Measurements from ENCODE around the gene CLDN9.

Gene CLDN9

DNA sequence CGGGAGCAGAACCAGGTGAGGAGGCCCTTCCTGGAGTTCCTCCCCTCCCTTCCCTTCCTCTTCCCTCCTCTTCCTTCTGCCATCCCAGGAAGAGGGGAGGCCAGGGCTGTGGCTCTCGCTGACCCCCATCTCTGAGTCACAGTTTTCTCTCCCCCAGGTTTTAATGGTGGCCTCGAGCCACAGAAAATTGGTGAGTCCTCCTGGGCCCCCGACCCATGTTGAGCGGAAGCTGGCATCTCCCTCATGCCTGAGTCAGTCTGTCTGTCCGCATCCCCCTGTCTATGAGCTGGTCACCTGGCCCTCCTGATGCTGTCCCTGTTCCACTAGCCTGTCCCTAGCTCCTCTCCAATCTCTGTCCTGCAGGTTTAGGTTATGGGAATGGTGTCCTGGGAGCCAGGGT lies 12.8 kb upstream of the CLDN9 start:
- H3K4me1 ChIP-seq (ENCODE audit: insufficient read depth, low read length), result peaks cover 6% of the 10 kb centered on the region
- H3K36me3 ChIP-seq (ENCODE audit: insufficient read depth, low read length), result no peaks in the 10 kb centered on the region
- H3K9me3 ChIP-seq (ENCODE audit: control insufficient read depth, insufficient read depth, low read length), result no peaks in the 10 kb centered on the region
- H3K9ac ChIP-seq (ENCODE audit: low read depth, low read length), result no peak overlapping the region

DNA sequence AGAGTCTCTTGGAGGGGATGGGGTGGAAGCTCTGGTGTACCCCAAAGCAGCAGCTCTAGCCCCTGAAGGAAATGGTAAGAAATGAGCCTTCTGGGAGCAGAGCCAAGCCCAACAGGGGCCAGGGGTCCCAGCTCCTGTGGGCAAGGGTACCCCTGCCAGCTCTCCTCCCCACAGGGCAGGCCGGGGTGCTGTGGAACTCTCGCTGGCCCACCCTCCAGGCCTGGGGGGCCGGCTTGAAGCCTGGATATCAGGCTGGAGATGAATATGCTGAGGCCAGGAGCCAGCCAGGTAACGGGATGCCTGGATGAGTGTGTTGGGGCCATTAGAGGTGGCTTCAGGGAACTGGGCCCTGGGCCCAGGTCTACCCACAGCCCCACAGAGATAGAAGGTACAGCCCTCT lies 12.2 kb upstream of the CLDN9 start:
- Histone ChIP-seq H3K4me1 (ENCODE audit: insufficient read depth, low read length) (peaks cover 6% of the 10 kb centered on the region), H3K36me3 (ENCODE audit: insufficient read depth, low read length) (no peaks in the 10 kb centered on the region), H3K9me3 (ENCODE audit: control insufficient read depth, insufficient read depth, low read length) (no peaks in the 10 kb centered on the region), H3K9ac (ENCODE audit: low read depth, low read length) (no peak overlapping the region)

DNA sequence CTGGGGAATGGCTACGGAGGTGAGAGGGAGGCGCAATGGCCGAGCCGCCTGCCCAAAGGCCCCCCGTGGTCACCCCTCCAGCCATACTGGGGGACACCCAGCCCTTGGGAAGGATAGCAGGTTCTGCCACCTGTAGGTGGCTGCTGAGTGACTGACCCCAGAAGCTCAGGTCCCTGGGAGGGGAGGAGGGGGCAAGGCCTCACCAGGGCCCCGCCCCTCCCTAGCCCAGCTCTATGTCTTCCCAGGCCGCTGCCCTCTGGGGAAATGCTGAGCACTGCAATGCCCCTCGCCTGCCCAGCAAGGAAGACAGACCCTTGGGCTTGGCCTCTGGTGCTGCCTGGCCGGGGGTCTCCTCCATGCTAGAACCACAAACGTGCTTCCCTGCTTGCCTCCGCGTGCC lies 11.4 kb upstream of the CLDN9 start:
- Histone ChIP-seq H3K9me3 (ENCODE audit: control insufficient read depth, insufficient read depth, low read length) (no peaks in the 10 kb centered on the region), H3K9ac (ENCODE audit: low read depth, low read length) (no peak overlapping the region), H3K36me3 (ENCODE audit: insufficient read depth, low read length) (no peaks in the 10 kb centered on the region), H3K4me1 (ENCODE audit: insufficient read depth, low read length) (peaks cover 6% of the 10 kb centered on the region)

- Histone ChIP-seq H3K36me3 (ENCODE audit: insufficient read depth, low read length) (no peaks in the 10 kb centered on the region), H3K9me3 (ENCODE audit: control insufficient read depth, insufficient read depth, low read length) (no peaks in the 10 kb centered on the region), H3K9ac (ENCODE audit: low read depth, low read length) (no peak overlapping the region), H3K4me1 (ENCODE audit: insufficient read depth, low read length) (peaks cover 20% of the 10 kb centered on the region)
Observed at GRCh38 chr16:3003582-3004270, 9.0 kb upstream of the CLDN9 start.

DNA sequence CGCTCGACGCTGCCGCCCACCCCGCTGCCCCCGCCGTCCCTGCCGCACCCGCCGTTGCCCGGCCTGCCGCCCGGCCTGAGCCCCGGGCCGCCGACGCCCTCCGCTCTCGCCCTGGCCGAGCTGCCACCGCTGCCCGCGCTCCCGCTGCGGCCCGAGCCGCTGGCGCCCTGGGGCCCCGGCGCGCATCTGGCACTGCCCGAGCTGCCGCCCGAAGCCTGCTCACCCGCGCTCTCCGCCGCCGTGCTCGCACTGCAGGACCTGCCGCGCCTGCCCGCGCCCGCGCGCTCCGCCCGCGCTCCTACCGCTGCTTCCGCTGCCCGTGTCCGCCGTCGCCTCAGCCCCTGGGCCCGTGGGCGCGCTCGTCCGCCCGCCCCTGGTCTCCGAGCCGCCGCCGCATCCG lies 8.4 kb upstream of the CLDN9 start:
- Histone ChIP-seq H3K4me1 (ENCODE audit: insufficient read depth, low read length) (peaks cover 23% of the 10 kb centered on the region), H3K9me3 (ENCODE audit: control insufficient read depth, insufficient read depth, low read length) (no peaks in the 10 kb centered on the region), H3K36me3 (ENCODE audit: insufficient read depth, low read length) (no peaks in the 10 kb centered on the region), H3K9ac (ENCODE audit: low read depth, low read length) (no peak overlapping the region)

DNA sequence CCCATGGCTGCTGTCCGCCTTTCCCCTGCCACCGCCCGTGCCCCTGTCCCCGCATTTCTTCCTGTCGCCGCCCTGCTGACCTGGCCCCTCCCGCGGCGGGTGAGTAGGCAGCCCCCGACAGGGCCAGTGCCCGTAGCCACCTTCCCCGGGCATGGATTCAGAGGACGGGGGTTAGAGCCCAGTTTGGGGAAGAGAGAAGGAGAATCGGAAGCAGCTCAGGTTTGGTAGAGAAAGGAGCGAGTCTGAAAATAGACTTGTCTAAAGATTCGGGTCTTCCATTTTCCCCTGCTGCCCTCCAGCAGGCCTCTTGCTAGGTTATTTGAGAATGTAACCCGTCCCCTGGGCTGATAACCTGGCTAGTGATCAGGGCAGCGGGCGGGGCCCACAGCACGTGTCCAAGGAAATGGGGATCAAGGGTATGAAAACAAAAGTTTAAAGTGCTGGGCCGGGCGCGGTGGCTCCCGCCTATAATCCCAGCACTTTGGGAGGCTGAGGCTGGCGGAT lies 7.9 kb upstream of the CLDN9 start:
- Histone ChIP-seq H3K36me3 (ENCODE audit: insufficient read depth, low read length) (no peaks in the 10 kb centered on the region), H3K9ac (ENCODE audit: low read depth, low read length) (peak overlapping the region; percentile 71), H3K9me3 (ENCODE audit: control insufficient read depth, insufficient read depth, low read length) (no peaks in the 10 kb centered on the region), H3K4me1 (ENCODE audit: insufficient read depth, low read length) (peaks cover 25% of the 10 kb centered on the region)

GRCh38 chr16:3007059-3007956 lies 5.4 kb upstream of the CLDN9 start:
- Histone ChIP-seq H3K9me3 (ENCODE audit: control insufficient read depth, insufficient read depth, low read length) (no peaks in the 10 kb centered on the region), H3K9ac (ENCODE audit: low read depth, low read length) (peak overlapping the region; percentile 55), H3K36me3 (ENCODE audit: insufficient read depth, low read length) (no peaks in the 10 kb centered on the region), H3K4me1 (ENCODE audit: insufficient read depth, low read length) (peaks cover 41% of the 10 kb centered on the region)

- Histone ChIP-seq H3K4me1 (ENCODE audit: insufficient read depth, low read length) (peaks cover 45% of the 10 kb centered on the region), H3K9me3 (ENCODE audit: control insufficient read depth, insufficient read depth, low read length) (no peaks in the 10 kb centered on the region), H3K9ac (ENCODE audit: low read depth, low read length) (peak overlapping the region; percentile 55), H3K36me3 (ENCODE audit: insufficient read depth, low read length) (no peaks in the 10 kb centered on the region)
Observed at GRCh38 chr16:3007957-3008689, 4.6 kb upstream of the CLDN9 start.

DNA sequence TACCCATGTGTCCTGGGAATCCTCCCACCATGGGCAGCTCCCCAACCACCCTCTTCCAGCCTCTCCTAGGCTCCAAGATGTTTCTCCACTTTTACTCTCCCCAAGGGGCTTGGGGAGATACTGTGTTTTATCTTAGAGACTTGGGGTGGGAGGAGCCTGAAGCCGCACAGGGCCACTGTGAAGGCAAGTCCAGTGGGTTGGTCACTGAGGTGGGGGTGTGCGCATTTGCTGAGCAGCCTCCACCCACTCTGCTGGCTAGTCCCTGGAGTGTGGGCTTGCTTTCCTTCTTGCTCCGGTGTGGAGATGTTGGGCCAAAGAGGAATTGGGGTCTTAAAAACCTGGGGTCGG lies 4.1 kb upstream of the CLDN9 start:
- no peaks in the 10 kb centered on the region for H3K9me3 ChIP-seq (ENCODE audit: control insufficient read depth, insufficient read depth, low read length)
- peak overlapping the region; percentile 34 for H3K9ac ChIP-seq (ENCODE audit: low read depth, low read length)
- peaks cover 50% of the 10 kb centered on the region for H3K4me1 ChIP-seq (ENCODE audit: insufficient read depth, low read length)
- H3K36me3 ChIP-seq (ENCODE audit: insufficient read depth, low read length), result no peaks in the 10 kb centered on the region

- H3K4me1 ChIP-seq (ENCODE audit: insufficient read depth, low read length), result peaks cover 59% of the 10 kb centered on the region
- H3K36me3 ChIP-seq (ENCODE audit: insufficient read depth, low read length), result peaks cover under 1% of the 10 kb centered on the region; the same call in 1 of the 2 replicates
- no peaks in the 10 kb centered on the region for H3K9me3 ChIP-seq (ENCODE audit: control insufficient read depth, insufficient read depth, low read length)
- peak overlapping the region; percentile 34 for H3K9ac ChIP-seq (ENCODE audit: low read depth, low read length)
Observed at GRCh38 chr16:3009568-3010390, 2.9 kb upstream of the CLDN9 start.

DNA sequence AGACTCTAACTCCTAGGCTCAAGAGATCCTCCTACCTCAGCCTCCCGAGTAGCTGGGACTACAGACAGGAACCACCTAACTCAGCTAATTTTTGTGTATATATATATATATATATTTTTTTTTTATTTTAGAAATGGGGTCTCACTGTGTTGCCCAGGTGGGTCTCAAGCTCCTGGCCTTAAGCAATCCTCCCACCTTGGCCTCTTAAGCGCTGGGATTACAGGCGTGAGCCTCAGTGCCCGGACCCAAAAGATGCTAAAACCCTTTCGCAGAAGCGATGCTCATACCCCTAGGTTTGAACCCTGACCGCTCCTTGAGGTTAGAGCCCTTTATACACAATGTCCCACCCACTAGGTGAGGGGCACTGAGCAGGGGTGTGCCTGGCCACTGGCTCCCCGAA lies 2.2 kb upstream of the CLDN9 start:
- Histone ChIP-seq H3K9me3 (ENCODE audit: control insufficient read depth, insufficient read depth, low read length) (no peaks in the 10 kb centered on the region), H3K9ac (ENCODE audit: low read depth, low read length) (no peak overlapping the region), H3K4me1 (ENCODE audit: insufficient read depth, low read length) (peaks cover 59% of the 10 kb centered on the region)

DNA sequence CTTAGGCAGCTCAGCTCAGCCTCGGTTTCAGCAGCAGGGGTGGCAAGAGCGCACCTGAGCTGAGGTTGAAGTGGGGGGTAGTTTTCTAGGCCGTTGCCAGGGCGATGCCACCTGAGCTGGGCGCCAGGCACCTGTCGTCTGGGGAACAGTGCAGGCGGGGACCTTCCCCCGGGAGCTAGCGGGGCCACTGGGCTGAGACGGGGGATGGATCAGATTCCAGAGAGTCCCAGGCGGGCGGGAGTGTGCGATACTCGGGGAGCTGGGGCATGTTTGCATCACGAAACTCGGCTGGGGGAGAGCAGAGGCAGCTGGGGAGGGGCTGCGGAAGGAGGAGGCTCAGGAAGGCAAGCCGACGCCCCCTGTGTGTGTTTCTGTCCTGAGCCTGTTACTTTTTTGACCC lies 477 bp upstream of the CLDN9 start:
- H3K36me3 ChIP-seq (ENCODE audit: insufficient read depth, low read length), result peaks cover 4% of the 10 kb centered on the region; the same call in 1 of the 2 replicates
- H3K4me1 ChIP-seq (ENCODE audit: insufficient read depth, low read length), result peaks cover 52% of the 10 kb centered on the region
- H3K9me3 ChIP-seq (ENCODE audit: control insufficient read depth, insufficient read depth, low read length), result no peaks in the 10 kb centered on the region
- H3K9ac ChIP-seq (ENCODE audit: low read depth, low read length), result peak overlapping the region; percentile 45; the same call in 1 of the 2 replicates

More for the DNA sequence above, 2.2 kb upstream of the CLDN9 start:
- H3K36me3 ChIP-seq (ENCODE audit: insufficient read depth, low read length), result peaks cover 4% of the 10 kb centered on the region; the same call in 1 of the 2 replicates

- Histone ChIP-seq H3K4me1 (ENCODE audit: insufficient read depth, low read length) (peaks cover 43% of the 10 kb centered on the region; the same call in 1 of the 2 replicates), H3K9ac (ENCODE audit: low read depth, low read length) (0 out of 2 replicates have a peak overlapping the region, but pooled peaks have one; percentile 14), H3K36me3 (ENCODE audit: insufficient read depth, low read length) (peaks cover 4% of the 10 kb centered on the region; the same call in 1 of the 2 replicates)
Observed at GRCh38 chr16:3013491-3013951, 798 bp downstream of the CLDN9 start.

More at GRCh38 chr16:3013491-3013951, 798 bp downstream of the CLDN9 start:
- H3K9me3 ChIP-seq (ENCODE audit: control insufficient read depth, insufficient read depth, low read length), result no peaks in the 10 kb centered on the region

Data from ES-I3 (cell line).